RCC 7860 (cell line): ENCODE data around the gene ATXN3L.

Experiments
- DNase-seq: peaks from one replicate; pipeline ENCODE4 v3.0.0-alpha.2; 2015; ENCODE audit warnings: low spot score
- FAIRE-seq: peaks from 2 replicates; lab custom pipeline; 2012; peaks lifted over from hg19 to GRCh38; lab: Jason Lieb, UNC

Gene ATXN3L

DNA sequence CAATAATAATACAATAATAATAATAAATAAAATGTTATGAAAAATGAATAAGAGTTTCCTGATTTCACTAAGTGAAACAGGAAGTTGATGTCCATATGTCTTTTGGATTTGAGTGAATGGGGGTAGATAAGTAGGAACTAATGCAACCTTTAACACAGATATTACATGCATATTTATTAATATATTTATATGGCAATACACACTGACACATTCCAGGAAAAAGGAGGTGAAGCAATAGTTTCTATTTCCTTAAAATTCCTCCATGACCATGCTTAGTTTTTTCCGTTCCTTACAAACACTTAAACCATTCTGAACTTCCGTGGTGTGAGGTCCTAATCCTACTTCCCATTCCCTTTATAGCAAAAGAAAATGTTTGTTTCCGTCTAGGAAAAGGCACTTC, 48.3 kb downstream of the ATXN3L start:
- DNase-seq (no peak), FAIRE-seq (no peak)

- DNase-seq (no peak), FAIRE-seq (no peak)
Observed at GRCh38 chrX:13270360-13270759, 49.5 kb downstream of the ATXN3L start.

GRCh38 chrX:13268874-13269273, 51.0 kb downstream of the ATXN3L start:
- DNase-seq: no peak
- no peak for FAIRE-seq
